ENCODE data around the gene ADGRB2.

The ADGRB2 gene

DNA sequence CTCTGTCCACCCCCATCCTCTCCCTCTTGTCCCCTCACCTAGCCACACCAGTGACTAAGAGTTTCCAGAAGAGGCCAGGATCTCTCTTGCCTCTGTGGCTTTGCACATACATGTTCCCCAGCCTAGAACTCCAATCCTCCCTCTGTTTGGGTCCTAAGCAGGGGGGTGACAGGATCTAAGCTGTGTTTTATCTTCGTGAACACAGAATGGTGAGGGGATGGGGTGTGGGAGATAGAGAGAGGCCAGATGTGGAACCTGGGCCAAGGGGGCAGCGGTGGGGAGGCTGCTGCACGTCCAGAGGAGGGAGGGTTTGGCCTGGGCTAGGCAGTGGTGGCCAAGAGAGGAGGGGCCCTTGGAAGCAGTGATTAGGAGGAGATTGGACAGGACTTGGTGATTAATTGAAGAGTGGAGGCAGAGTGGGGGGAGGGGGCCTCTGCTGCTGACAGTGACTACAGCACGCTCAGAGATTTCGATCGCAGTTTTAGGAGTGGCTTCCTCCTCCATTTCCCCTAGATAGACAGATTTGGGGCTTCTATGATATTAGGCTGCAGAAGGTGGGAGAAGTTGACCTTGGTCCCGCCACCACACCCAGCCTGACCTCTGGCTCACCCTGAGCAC, 17.1 kb upstream of the ADGRB2 start:
- DNase-seq = no peak

DNA sequence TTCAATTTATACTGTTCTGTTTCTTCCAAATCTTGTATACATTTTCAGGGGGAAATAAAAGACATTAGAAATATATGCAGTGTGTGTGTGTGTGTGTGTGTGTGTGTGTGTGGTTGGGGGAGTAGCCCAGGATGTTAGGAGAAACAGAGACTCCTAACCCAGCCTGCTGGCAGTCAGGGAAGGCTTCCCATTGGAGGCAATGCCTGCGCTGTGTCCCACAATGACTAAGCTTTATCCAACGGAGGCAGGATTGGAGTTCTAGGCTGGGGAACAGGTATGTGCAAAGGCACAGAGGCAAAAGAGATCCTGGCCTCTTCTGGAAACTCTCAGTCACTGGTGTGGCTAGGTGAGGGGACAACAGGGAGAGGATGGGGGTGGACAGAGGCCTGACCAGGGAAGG, 16.5 kb upstream of the ADGRB2 start:
- no peak for DNase-seq

DNA sequence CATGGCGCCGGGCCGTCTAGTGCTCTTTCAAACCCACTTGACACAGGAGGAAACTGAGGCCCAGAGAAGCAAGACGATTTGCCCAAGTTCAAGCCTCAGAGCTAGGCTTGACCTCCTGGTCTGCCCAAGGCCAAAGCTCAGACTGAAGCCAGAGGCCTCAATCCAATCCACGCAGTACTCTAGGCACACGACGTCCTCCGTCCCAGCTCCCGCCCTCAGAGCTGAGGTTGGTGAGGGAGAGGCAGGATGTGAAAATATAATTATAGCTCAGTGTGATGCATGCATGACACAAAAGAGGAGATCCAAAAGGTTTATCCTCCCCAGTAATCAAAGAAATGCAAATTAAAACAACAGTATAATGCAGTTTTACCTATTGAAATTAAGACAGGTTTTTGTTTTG, 15.5 kb upstream of the ADGRB2 start:
- DNase-seq = no peak

DNA sequence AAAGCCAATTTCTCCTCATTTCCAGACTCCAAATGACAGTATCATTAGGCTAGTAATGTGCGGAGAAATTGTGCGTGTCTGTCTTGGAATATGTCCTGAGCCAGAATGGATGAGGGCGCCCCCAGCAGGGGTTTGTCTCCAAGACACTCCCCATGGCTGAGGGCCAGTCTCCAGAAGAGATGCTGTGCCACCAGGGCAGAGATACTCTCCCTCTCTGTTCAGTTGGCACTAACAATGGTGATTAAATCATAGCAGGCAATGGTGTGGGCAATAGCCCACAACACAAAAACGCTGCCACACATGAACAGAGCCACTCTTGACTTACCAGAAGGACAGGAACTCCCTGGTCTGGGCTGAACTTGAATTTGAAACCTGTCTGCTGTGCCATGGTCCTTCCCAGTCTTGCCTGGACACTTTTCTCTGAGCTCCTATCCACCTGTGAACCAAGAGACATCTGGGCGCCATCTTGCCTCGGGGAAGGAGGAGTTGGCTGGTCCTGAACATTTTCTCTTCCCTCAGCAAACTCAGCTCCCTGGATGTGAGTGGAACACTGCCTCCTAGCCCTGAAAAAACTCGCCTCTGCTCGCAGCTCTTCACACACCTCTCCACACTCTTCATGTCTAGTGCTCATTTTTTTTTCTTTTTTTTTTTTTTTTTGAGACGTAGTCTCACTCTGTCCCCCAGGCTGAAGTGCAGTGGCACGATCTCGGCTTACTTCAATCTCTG, 14.8 kb upstream of the ADGRB2 start:
- DNase-seq = no peak

DNA sequence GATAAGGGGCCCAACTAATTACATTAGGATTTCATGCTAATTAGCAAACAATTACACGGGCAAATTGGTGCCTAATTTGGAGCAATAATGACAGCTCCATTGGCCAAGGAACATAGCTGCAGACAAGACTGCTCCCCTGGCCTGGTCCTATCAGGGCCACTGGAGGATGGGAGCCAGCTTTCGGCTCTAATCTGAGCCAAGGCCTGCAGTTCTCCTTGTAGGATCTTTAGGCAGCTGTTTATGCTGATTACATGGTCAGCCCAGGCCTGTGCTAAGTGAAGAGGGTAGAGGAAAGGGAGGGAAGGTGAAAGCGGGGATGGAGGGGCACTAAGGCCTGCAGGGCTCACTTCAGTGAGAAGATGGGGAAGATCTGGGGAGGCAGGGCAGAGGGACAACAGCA, 12.4 kb upstream of the ADGRB2 start:
- DNase-seq = no peak

DNA sequence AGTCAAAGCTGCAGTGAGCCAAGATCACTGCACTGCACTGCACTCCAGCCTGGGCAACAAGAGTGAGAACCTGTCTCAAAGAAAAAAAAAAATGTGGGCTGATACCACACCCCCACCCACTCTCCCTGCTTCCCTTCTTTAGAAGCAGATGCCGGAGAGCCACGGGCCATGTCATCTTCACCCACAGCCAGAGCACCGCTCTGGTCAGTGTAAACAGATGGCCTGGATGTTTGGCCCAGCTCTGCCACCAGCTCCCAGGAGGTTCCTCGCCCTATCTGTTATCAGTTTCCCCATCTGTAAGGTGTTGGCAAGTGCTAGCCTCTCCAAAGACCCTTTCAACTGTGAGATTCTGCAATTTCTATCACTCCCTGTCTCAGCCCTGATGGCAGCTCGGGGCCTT, 11.9 kb upstream of the ADGRB2 start:
- DNase-seq = no peak

DNA sequence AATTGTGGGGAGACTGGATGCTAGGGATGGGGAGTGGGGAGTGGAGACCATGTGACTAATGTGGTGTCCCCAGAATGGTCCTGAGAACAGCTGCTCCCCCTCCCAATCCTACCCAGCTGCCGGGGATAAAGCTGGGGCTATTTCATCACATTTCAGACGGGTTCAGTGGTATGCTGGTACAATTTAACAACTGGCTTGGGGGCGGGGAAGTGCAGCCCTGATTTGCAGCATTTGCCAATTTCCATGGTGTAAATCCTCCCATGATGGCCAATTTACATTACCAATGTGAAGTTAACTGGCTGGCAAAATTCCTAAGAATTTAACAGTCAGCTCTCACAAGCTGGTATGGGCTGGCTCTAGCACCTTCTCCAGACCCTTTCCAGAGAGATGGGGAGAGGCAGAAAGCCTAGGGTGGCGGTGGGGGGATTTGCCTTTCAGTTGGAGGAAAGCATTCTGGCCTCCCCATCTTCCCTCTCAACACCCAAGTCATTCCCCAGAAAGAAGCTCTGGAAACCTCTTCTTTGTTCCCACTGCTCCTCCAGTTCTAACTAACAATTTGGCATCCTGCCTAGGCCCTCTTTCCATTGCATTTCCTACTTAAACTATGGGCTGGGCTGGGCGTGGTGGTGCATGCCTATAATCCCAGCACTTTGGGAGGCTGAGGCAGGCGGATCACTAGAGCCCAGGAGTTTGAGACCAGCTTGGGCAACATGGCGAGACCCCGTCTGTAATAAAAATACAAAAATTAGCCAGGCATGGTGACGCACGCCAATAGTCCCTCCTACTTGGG, 11.3 kb upstream of the ADGRB2 start:
- DNase-seq = no peak

DNA sequence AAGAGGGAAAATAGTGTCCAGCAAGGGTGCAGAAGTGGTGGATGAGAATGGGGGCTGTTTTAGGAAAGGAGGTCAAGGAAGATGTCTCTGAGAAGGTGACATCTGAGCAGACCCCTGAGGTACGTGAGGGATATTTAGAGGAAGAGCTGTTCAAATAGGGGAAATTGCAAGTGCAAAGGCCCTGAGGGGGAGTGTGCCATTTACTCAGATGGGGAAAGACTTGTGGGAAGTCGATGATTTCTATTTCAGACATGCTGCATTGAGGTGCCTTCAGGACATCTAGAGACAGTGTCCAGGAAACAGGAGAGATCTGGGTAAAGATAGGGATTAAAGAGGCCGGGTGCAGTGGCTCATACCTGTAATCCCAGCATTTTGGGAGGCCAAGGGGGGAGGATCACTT, 10.4 kb upstream of the ADGRB2 start:
- DNase-seq = no peak

DNA sequence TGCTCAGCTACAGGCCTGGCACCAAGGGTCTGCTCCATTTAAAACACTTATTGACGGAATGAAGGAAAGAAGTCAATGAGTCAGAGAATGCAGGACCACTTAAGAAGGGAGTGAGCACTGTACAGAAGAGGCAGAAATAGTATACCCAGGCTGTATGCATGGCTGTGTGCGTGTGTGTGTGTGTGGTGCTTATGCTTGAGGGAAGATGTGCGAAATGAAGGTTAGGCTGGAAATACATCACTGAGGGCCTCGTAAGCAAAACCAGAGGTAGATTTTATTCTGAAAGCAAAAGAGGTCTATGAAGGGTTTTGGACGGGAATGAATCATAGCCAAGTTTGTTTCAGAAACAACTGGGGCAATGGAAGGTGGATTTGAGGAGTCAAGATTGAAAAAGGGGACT, 9.7 kb upstream of the ADGRB2 start:
- DNase-seq = no peak

DNA sequence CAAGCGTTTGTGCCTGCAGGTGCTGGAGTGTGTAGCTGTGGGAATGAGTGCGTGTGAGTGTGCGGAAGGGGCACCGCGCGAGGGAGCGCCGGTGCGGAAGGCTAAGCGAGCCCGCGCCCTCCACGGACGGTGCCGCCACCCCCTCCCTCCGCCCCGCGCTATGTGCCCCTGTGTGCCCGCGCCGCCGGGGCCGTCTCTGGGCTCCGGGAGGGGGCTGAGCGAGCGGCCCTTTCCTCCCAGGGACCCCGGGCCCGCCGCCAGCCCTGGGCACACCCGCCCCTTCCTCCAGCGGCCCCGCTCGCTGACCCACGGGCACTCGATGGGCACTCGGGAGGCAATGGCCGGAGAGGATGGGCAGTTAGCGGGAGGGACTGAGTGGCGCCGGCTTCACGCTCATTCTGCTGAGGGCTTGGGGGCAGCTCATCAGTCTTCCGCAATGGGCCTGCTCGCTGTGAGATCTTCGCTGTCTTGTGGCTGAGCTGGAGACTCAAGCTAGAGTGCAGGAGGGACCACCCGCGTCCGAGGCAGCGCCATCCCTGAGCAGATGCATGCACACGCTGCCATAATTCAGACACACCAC, 8.6 kb upstream of the ADGRB2 start:
- DNase-seq = no peak

DNA sequence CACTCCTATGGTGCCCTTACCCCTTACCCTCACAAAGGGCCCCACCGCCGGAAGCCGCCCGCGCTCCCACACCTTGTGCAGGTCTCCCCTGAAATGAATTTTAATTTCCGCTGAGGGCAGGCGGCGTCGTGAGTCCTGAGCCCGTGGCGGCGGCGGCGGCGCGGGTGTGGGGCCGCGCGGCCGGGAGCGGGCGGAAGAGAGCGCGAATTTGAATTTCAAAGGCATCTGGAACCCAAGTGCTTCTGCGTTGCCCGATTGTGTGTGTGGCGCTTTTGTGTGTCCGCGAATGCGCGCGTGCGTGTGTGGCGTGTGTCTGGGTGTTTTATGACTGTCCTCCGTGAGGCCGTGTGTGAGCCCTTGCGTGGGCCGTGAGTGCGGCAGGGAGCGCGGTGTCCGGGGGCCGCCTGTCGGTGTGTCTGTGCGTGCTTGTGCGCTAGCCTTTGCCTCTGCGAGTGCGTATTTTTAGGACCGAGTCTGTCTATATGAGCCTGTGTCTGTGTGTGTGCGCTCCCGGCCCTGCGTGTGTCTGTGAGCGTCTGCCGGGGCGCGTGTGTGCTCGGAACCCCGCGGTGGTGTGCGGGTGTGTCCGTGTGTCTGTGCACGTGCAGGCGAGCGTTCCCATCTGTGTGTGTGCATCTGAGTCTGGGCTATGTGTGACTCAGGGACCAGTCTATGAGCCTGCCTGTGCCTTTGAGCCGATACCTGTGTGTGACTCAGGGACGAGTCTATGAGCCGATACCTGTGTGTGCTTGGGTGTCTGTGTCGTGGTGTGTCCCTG, 7.9 kb upstream of the ADGRB2 start:
- DNase-seq = no peak

DNA sequence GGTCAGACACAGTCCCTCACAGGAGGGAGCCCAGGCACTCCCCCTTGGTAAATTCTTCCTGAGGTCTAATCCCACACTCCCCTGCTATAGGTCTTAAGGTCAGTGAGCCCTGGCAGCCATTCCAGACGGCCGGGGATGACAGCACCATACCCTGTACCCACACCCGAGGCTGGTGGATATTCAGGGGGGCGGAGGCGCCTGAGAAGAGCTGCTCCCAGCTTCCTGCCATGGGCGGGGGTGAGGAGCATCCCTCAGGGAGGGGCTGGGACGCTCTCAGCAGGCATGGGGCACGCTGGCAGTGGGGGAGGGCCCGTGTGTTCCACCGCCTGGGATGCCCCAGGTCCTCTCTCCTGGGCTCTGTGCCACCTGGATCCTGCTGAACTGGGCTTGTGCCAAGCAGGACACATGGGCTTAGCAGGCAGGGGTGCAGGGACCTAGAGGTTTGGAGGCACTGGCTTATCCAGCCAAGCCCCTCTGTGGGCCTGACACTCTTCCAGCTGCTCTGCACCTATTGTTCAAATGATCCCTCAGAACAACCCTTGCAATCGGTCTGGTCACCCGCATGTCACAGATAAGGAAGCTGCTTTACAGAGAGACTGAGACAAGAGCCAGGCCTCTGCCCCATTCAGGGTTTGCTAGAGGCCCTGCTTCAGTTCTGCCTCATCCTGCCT, 5.7 kb upstream of the ADGRB2 start:
- DNase-seq = no peak

DNA sequence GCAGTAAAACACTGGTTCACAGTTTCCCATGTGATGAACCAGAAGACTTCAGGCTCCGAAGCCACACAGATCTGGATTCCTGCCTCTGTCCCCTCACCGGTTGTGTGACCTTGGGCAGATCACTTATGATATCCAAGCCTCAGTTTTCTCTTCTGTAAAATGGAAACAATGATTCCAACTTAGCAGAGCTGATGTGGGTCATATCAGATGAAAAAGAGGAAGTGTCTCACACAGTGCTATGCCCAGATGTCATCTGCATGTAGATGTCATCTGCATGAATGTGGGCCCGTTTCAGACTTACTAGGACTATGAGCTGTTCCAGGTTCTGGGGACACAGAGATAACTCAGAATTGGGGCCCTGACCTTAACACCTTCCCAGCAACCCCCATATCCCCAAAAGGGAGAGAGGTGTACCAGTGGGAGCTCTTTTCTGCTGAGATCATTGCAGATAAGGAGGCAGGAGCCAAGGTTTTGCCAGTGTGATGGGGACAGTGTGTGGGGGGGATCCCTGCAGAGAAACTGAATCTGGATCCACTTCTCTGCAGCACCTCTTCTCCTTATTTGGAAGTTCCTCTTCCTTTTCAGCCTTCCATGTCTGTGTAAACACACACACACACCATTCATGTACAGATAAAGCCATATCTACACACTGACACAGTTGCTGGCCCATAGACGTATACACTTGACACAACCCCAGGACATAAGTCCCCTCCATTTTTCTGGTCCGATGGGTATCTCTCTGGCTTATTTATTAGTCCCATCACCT, 5.0 kb upstream of the ADGRB2 start:
- DNase-seq = no peak

DNA sequence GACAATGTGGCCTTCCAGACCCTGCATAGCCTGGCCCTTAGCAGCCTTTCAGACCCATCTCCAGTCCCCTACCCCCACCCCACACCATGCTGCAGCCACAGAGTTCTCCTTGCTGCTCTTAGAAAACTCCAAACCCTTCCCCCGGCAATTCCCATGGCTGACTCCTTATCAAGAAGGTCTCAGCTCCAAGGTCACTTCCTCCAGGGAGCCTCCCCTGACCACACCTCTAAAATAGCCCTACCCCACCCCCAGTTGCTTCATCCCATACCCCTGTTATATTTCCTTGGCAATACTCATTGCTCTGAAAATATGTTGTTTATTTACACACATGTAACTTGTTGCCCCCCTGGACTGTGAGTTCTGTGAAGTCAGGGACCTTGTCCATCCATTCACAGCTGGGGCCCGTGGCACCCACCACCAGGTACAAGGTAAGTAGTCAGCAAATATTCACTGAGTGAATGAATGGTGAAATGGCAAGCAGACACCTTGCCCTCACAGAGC, 4.3 kb upstream of the ADGRB2 start:
- no peak for DNase-seq

DNA sequence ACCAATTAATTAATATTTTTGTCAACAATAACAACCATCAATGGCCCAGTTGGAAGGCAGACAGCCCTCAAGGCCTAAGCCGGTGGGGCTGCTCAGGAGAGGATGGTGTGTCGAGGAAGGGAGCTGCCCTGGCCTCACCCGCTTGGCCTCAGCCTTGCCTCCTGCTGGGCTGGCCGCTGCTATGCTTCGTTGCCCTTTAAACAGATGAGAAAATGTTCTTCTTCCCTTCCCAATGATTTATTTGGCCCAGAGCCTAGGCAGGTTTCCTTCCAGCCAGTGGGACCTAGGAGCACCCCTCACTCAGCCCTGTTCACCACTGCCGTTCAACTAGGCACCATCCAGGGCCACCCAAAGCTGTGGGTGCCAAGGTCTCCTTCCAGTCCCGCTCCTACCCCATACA, 3.1 kb upstream of the ADGRB2 start:
- DNase-seq = no peak

DNA sequence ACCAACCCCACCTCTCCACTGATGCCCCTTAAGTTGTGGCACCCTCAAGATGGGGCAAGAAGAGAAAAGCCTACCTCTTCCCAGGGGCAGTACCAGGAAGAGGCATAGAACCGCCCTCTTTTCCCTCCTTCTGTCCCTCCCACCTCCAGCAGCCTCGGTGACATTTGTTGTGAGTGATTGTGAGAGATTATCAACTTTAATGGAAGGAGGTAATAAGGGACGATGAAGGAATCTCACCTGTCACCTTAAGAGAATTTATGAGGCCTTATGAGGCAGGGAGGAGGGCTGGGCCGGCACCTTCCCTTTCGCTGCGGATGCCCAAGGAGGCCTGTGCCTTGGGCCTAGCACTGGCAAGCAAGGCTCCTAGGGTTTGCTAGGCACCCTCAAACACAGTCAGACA, 1.4 kb upstream of the ADGRB2 start:
- DNase-seq = no peak

DNA sequence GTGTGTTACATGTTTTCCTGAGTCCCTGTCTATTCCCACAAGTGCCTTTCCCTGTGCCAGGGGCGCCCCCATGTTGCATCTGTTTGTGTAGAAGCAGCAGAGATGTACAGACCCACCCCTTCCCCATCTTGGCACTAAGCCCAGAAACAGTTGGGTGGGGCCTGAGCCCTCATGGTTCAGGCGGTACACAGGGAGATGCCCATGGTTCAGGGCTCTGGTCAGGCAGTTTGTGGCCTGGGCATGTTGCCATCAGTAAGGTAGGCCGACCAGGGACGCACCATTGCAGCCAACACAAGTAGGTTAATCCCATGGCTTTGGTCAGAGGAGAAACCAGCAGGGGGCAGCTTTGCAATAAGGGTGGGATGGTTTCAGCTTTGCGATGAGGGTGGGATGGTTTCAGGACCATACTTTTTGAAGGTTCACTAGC, 914 bp upstream of the ADGRB2 start:
- DNase-seq = no peak

DNA sequence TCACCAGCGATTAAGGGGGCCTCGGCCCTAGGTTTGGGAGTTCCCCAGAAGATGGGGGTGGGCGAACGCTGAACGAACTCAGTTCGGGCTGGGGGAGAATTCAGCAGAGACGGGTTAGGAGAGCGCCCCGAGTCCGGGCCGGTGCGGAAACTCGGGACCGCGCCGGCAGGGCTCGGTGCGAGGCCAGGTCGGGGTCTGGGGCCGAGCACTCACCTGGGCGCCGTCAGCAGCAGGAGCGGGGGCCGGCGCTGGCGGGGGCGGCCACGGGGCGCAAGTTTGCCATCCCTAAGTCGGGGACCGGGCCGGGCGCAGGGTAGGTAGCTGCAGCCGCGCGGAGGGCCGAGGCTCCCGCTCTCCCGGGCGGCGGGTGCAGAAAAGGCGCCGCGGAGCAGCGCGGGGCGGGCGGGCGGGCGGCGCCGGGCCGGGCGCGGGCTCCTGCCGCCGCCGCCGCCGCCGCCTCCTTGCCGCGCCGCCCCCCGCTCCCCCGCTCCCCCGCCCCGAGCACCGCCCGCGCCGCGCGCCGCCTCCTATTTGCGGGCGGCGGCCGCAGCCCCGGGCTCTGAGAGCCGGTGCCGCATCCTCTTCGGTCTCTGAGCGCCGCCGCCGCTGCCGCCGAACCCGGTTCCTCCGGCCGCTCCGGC, 349 bp downstream of the ADGRB2 start:
- DNase-seq = no peak

DNA sequence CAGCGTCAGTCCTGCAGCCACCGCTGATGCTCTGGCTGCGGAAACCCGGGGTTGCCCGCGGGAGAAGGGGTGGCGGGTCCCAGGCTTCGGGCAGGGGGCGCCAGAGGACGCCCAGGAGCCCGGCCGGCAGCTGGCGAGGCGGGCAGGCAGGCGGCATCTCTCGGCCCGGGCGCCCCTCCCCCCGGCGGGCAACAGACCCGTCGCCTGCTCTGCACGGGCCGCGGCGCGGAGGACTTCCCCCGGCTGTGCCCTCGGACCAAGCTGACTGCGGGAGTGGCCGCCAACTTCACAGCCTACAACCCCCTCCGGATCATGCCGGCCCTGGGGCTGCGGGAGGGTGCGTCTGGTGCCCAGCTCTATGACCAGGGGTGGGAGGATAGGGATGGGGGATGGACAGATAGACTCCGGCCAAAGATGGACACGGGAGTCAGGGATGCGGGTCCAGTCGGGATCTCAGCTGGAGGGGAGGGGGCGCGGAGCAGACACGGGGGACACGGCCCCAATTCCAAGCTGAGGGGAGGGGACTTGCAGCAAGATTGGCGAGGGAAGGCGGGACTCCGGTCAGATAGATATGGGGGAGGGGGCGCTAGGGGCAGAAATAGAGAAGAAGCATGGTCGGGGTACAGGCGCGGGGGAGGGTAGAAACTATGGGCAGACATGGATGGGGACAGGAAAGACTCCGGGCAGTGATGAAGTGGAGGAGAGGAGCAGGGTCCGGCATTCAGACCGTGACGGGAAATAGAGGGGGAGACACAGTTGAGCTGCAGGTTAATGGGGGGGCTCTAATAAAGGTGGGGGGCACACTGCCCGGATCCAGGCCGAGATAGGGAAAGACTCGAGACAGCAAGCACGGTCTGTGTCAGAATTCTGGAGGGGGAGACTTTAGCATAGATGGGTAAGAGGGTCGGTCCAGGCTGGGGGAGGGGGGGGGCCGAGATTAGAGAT, 1.1 kb downstream of the ADGRB2 start:
- DNase-seq = peak; percentile 62

DNA sequence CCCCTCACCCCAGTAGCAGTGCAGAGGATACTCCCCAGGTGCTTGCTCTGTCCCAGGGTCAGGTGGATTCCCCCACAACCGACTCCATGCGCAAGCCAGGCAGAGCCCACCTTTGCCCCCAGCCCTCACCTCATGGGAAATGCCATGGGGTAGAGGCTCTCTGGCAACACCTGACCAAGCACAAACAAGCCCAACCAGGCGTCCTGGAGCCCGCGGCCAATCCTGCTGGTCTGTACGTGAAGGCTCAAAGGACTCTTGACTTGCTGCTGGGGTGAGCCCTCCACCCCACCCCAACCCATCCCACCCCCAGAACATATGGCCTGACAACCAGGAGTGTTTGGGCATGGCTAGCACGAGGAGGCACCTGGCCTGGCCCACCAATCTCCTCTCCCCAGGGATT, 1.8 kb downstream of the ADGRB2 start:
- no peak for DNase-seq
